Stromal cell of bone marrow (primary cell): Measurements from ENCODE around the gene SLC25A13.
"Not testable (repeated sequence)": the region's sequence is repeated elsewhere in the genome, so short reads cannot be mapped to it uniquely, and the experiment has no call there.

ENCODE experiments used
- DNase-seq: peaks from one replicate; pipeline ENCODE4 v3.0.0-alpha.2; 2012; ENCODE audit warnings: low read depth

The SLC25A13 gene

DNA sequence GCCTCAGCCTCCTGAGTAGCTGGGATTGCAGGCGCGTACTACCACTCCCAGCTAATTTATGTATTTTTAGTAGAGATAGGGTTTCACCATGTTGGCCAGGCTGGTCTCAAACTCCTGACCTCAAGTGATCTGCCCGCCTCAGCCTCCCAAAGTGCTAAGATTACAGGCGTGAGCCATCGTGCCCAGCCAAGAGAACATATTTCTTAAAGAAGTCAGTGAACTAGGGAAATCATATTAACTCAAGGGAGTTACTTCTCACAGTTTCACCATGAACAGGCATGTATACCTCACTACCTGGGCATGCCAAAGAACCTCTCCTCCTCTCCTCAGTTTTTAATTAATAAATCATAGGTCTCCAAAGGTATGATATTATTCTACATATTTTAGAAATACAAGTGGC lies 24.5 kb downstream of the SLC25A13 start:
- DNase-seq = not testable (repeated sequence)

DNA sequence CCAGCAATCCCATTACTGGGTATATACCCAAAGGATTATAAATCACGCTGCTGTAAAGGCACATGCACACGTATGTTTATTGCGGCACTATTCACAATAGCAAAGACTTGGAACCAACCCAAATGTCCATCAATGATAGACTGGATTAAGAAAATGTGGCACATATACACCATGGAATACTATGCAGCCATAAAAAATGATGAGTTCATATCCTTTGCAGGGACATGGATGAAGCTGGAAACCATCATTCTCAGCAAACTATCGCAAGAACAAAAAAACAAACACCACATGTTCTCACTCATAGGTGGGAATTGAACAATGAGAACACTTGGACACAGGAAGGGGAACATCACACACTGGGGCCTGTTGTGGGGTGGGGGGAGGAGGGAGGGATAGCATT lies 28.0 kb downstream of the SLC25A13 start:
- not testable (repeated sequence) for DNase-seq

DNA sequence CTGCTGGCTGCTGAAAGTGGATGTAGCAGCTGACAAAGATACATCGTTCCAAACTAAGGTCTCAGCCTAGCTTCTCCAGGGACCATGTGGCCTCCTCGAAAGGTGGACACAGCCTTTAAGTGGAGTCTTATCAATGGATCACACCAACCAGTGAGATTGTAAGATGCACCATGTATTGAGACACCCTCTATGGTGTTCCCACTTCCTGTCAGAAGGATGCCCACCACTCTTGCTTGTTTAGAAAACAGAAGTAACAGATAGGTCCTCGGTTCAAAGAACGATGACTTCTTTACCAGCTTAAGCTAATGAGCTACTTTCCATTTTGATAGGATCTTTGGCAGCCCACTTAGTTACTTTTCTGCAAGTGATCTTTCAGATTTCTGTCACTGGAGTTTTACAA lies 34.3 kb downstream of the SLC25A13 start:
- no peak for DNase-seq

DNA sequence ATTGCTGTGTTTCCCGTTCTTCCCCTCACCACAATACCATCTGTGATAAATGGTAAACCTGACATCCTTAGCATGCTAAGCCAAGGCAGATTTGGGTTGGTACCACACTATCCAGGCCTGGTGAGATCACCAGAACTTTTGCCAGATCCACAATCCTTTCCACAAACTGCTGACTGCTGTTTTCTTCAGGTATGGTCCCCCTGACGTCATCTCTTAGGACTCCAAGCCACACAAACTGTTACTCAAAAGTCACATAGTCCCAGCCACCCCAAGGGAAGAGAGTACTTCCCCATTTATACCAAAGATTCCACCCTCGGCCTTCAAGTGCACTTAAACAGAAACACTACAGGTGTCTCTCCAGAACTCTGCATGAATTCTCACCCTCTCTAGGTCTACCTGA lies 34.8 kb downstream of the SLC25A13 start:
- DNase-seq = no peak

DNA sequence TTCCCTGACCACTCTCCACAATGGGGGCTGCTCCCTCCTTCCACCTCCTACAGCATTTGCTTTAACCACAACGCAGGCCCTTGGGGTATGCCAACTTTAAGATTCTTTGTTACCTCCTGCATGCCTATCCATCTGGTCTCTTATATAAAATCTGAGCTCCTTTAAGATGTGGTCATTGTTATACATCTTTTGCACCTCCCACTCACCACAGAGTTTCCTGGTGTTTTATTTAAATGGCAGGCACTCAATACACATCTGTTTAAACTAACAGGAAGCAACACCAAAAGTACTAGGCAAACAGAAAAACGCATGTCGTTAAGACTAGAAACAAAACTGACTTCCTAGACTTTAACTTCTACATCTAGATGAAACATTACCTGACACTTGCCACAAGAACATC lies 36.3 kb downstream of the SLC25A13 start:
- no peak for DNase-seq

DNA sequence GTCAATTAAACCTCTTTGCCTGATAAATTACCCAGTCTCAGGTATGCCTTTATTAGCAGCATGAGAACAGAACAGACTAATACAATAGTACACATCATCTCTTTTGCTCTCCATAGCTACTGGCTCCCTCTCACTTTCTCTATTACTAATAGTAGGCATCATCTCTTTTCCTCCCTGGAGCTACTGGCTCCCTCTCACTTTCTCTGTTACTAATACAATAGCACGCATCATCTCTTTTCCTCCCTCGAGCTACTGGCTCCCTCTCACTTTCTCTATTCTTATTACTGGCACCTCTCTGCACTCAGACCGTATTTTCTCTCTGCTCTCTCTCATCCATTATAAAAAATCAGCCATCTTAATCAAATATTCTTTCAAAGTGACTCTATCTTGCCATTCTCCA lies 37.1 kb downstream of the SLC25A13 start:
- DNase-seq = no peak

DNA sequence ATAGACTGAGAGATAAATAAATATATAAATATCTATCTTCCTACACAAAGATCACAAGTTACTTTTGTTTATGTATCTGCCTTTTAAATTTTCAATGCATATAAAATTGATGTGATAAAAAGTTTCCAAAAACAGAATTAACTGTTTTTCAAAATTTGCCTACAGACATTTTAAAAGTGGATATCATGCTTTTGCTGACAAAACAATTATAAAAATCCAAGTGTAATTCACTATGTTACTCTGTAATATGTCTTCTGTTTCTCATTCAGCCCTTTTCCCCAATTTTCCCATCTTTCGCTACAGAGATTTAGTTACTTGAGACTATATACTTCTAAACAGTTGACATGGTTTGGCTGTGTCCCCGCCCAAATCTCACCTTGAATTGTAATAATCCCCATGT lies 37.7 kb downstream of the SLC25A13 start:
- DNase-seq = no peak

DNA sequence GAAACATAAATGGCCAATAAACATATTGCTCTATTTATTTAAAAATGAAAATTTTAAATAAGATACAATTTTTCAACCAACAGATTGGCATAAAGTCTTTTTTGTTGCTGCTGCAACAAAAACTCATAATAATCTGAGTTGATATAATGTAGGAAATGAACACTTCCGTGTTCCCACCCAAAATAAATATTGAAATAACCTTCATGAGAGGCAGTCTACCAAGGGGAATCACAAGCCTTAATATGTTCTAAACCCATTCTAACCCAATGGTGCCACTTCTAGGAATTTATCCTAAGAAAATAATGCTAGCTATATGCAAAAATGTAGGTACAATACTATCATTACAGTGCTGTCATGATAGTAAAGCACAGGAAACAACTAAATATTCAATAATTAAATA lies 39.1 kb downstream of the SLC25A13 start:
- no peak for DNase-seq

DNA sequence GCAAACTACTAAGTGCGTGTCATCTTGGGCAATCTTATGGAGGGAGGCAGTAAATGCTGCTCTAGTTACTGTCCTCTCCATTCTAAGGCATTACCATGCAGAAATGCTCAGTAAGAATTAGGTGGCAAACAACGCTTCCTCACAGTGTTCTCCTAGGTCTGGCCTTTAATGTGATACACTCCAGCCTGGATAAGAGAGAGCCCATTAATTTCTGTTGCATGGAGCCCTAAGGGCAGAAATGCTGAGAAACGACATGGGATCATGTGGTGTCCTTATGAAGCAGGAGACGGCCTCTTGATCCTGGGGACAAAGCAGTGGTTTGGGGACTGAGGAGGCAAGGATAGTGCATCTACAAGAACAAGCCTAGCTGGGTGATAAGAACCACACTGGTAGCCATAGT lies 44.0 kb downstream of the SLC25A13 start:
- DNase-seq = no peak

DNA sequence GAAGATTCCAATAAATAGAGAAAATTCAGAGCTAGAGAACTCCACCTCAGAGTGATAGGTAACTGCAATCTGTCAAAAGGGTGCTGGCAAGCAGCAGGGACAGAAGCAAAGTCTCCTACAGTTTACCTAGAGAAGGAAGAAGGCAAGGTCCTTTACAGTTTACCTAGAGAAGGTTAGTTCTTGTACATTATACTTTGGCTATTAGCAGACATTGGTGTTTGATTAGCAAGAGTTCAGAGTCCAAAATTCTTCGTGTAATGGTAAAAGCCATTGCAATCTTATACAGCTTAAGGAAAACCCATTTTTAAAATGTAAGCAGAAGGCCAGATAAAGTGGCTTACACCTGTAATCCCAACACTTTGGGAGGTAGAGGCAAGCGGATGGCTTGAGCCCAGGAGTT lies 45.9 kb downstream of the SLC25A13 start:
- DNase-seq = no peak

DNA sequence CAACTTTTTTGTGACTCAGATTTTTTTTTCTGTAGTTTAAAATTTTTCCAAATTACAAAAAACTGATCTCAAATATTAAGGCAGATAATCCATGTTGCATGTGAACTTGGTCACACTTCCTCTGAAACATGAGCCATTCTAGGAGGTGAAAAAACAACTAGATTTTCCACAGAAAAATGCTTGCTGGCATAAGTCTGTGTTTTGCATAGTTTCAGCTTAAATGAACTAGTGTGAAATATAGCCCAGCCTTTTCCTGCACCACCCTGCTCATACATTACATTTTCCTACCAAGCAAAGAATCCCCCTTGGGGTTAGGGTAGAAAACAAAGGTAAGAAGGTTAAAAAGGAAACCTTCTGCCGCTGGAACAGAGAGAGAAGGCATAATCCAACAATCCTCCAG lies 48.2 kb downstream of the SLC25A13 start:
- DNase-seq = peak; percentile 6

DNA sequence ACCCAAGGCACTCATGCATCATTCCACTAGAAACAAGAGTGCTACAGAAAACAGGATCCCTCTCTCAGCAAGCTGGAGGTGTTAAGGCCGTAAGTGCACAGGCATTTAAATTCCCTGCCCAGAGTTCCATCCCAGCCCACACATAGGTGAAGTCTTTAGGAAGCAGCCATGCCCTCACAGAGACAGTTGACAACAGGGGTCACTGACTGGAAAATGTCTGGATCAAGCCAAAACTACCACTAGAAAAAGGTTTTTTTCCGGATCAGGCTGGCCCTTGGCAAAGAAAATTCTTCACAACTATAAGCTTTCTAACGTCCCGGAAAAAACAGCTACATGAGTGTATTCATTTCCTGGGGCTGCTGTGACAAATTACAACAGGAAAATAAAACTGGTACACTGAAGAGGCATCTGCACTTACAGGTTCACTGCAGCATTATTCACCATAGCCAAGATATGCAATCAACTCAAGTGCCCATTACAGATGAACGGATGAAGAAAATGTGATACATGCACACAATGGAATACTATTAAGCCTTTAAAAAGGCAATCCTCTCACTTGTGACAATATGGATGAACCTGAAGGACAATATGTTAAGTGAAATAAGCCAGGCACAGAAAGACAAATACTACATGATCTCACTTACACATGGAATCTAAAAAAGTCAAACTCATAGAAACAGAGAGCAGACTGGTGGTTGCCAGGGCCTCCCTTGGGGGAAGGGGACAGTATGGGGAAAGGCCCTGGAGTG lies 52.5 kb downstream of the SLC25A13 start:
- no peak for DNase-seq

DNA sequence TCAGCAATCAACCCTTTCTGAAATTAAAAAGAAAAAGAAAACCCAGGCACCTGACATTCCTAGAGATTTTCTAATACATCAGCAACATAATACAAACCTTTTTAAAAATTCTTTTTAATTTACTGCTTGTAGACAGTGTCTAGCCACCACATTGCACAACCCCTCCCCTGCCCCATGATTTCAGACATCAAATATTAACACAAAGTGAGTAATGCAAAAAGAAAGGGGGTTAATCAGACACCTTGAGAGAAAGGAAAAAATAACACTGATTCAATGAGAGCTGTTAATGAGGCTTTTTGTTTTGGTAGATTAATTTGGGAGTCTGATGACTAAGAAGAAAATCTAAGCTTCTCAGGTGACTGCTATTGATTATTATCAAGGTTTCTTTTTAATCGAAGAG lies 55.3 kb downstream of the SLC25A13 start:
- no peak for DNase-seq

DNA sequence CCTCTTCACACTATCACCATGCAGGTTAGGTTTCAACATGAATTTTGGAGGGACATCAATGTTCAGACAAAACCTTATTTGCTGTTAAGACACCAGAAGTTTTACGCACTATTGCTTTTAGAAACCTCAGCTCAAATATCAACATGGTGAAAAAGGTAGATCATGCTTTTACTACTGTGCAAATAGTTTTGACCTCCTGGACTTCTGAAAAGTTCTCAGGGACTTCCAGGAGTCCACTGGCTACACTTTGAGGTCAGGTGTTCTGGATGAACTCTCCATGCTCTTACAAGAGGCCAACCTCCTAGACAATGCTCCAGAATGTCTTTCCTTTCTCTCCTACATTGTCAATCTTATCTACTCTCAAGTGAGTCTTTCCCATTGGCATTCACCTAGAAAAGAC lies 55.9 kb downstream of the SLC25A13 start:
- DNase-seq = no peak

DNA sequence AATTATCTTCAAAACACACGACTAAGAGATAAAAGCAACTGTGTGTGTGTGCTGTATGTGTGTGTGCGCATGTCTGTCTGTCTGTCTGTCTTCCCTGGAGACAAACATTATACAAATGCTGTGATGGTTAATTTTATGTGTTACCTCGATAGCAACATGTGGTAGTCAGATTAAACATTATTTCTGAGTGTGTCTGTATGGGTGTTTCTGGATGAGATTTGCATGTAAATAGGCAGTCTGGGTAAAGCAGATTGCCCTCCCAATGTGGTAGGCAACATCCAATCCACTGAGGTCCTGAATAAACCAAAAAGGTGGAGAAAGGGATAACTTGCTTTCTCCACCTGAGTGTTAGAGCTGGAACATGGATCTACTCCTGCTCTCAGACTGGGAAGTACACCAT lies 67.9 kb downstream of the SLC25A13 start:
- no peak for DNase-seq

DNA sequence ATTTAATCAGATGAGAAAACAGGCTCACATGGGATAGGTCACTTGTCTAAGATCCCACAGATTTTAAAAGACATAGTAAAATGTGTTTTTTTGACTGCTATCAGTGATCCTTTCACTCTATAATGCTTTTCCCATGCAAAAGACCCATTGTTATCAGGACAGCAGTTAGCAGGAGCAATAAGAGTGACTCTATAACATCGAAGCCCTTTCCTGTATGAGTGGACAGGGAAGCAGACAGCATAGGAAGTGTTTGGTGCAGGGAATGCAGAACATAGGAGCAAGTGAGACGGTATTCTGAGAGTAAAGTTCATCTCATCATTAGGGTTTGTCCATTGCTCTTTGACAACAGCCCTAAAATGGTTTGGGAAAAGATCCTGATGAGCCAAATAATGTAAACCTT lies 68.5 kb downstream of the SLC25A13 start:
- DNase-seq = no peak

DNA sequence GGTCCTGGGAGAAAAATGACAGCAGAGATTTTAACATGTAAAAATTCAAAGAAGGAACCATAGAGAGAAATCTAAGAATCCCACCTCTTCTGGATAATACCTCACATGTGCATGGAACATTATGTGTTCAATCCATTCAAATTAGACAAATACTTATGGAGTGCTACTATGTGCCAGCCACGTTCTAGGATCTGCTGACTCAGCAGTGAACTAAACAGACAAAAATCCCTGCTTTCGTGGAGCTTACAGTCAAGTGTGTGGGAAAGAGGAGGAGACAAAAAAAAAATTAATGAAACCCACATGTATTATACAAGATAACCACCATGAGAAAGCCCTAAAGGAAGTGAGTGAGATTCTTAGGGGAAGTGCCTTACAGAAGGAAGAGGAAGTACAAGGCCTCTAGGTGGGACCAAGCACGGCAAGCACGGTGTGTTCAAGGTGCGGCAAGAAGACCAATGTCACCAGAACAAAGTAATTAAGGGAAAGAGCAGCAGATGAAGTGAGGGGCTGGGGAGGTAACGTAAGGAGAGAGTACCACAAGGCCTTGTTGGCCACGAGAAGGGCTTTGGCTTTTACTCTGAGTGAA lies 71.0 kb downstream of the SLC25A13 start:
- no peak for DNase-seq

DNA sequence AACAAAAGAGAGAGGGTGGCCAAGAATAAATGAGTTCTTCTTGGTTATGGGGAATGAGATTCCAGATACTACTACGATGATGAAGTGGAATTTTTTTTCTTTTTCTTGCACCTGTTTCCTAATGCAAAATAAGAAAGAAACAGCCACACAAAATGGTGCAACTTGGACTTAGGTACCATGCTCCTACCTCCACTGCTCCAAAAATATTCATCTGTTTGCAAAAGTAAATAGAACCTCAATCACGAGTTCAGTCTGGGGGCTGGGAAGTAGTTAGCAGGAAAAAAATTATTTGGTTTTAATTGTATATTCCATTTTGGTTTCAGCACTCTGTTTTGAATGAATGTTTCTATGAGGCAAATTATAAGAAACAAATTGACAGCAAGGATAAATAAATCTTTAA lies 73.5 kb downstream of the SLC25A13 start:
- no peak for DNase-seq

DNA sequence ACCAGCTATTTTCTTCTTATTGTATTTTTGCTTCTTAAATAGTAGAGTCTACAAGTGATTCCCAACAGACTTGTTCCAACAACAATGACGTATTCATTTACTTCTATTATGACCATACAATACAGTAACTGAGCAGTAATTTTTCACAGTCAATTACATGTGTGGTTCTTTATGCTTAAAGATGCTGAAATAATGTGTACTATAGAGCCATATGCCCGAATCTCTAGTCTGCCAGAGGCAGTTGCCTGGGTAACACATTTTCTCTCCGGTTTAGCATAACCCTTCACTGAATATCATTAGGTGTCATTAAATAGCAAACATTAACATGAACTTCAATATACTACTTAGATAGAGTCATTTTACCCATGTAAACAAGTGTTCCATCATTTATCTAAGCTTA lies 75.0 kb downstream of the SLC25A13 start:
- no peak for DNase-seq

DNA sequence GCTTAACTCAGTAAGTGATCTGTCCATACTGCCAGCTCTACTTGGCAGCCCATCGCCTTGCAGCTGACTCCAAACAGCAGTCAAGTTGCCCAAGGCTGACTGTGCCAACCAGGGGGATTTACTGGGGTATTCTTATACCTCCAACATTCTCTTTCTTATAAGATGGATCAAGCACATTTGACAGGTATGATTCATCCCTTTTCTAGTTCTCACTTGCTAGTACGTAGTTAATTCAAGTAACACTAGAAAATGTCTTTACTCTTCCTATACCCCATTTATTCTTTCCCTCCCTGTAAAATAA lies 77.0 kb downstream of the SLC25A13 start:
- no peak for DNase-seq

DNA sequence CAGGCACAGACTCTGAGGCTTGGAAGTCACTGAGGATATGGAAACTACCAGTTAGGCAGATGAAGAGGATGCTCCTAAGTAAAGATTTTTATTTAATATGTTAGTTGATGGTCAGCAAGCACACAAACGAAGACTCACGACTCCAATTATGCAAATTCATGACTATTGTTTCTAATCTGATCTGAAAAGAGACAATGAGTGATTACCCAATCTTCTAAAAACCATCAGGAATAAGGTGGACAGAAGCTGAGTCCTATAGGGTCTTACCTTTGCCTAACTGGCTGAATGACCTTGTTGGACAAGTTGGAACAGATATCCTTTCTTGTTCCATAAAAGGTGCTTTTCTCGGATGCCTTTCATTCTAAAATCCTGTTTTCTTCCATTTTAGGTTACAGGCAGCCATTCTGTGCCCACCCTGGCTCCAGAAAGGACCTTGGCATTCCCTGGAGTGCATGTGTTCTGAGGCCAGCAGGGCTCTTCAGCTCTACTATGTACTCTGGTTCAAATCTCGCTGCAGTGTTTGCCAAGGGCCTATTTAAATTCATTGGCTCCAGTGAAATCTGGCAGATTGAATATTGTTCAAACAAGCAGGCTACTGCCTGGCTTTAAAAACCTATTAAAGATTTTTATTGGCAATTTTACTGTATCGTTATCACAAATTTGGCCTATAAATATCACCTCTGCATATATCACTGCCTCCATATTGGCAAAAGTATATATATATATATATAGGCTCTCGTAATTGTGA lies 77.5 kb downstream of the SLC25A13 start:
- DNase-seq = no peak

DNA sequence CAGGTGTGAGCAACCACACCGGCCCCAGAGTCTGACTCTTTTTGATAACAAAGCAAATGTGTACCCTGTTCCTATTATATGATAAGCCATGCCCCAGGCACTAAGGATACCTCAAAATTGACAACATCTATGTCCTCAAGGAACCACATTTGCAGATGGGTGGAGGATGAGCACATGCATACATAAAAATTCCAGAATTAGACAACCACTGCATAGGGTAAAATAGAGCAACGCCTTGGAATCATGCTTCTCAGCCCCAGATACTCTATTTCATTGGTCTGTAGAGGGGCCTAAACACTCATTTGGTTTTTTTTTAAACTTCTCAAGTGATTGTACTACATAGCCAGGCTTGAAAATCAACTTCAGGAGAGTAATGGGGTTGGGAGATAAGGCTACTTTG lies 78.7 kb downstream of the SLC25A13 start:
- no peak for DNase-seq

DNA sequence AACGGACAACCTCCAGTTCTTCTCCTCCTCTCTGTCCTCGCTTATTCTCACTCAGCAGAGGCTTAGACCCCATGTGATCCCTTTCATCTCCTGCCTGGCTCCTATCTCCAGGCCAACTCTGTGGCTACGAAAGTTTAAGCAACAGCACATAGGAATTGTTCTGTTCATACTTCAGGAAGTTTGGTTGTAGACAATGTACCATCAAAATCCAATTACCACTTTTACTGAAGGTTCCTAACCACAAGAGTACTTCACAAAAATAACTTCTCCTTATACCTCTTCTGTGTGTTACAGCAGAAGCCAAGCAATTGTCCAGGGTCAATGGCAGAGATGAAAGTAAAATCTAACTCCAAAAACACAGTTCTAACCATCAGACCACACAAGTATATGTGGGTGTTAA lies 80.0 kb downstream of the SLC25A13 start:
- DNase-seq = no peak
